HEK293T (cell line): ENCODE measurements around the gene SPATS2L.

Experiments used
- ARNT ChIP-seq: fragments of 450-650 bp; IDR thresholded peaks from 2 replicates; pipeline ENCODE4 v1.6.1; 2017; ENCODE audit warnings: mild to moderate bottlenecking
- BHLHE40 ChIP-seq: fragments of 450-650 bp; IDR thresholded peaks from 2 replicates; pipeline ENCODE4 v1.6.1; 2016; ENCODE audit warnings: mild to moderate bottlenecking, moderate library complexity, borderline replicate concordance
- CTBP1 ChIP-seq: fragments of 450-650 bp; IDR thresholded peaks from 2 replicates; pipeline ENCODE4 v1.6.1; 2016; ENCODE audit warnings: borderline replicate concordance
- ELF4 ChIP-seq: fragments of 450-650 bp; IDR thresholded peaks from 2 replicates; pipeline ENCODE4 v1.6.1; 2017; ENCODE audit warnings: antibody characterized with exemption
- FOXA1 ChIP-seq: fragments of 450-650 bp; IDR thresholded peaks from 2 replicates; pipeline ENCODE4 v1.6.1; 2016; ENCODE audit warnings: mild to moderate bottlenecking
- FOXK2 ChIP-seq: fragments of 450-650 bp; IDR thresholded peaks from 2 replicates; pipeline ENCODE4 v1.6.1; 2016; ENCODE audit warnings: mild to moderate bottlenecking
- FOXM1 ChIP-seq: fragments of 450-650 bp; IDR thresholded peaks from 2 replicates; pipeline ENCODE4 v1.6.1; 2017; ENCODE audit warnings: mild to moderate bottlenecking, borderline replicate concordance
- L3MBTL2 ChIP-seq: fragments of 450-650 bp; conservative IDR thresholded peaks from 2 replicates; pipeline ENCODE4 v1.6.1; 2016; ENCODE audit warnings: mild to moderate bottlenecking
- PKNOX1 ChIP-seq: fragments of 450-650 bp; IDR thresholded peaks from 2 replicates; pipeline ENCODE4 v1.6.1; 2016
- SP1 ChIP-seq: fragments of 450-650 bp; IDR thresholded peaks from 2 replicates; pipeline ENCODE4 v1.6.1; 2017
- SUZ12 ChIP-seq: fragments of 450-650 bp; IDR thresholded peaks from 2 replicates; pipeline ENCODE4 v1.6.1; 2016; ENCODE audit warnings: mild to moderate bottlenecking
- TARDBP ChIP-seq: fragments of 450-650 bp; IDR thresholded peaks from 2 replicates; pipeline ENCODE4 v1.6.1; 2016
- ZNF384 ChIP-seq: fragments of 450-650 bp; IDR thresholded peaks from 2 replicates; pipeline ENCODE4 v1.6.1; 2016

GRCh38 chr2:200301953-200302858 lies 4.3 kb upstream of the SPATS2L start:
- TF ChIP-seq FOXA1: no peak
- no peak for TF ChIP-seq SP1
- TF ChIP-seq ELF4: no peak
- no peak for TF ChIP-seq SUZ12
- TF ChIP-seq CTBP1: no peak
- TF ChIP-seq FOXM1: no peak
- TF ChIP-seq TARDBP: no peak
- no peak for TF ChIP-seq PKNOX1
- TF ChIP-seq ZNF384: no peak
- TF ChIP-seq ARNT: no peak
- TF ChIP-seq FOXK2: no peak
- TF ChIP-seq BHLHE40: no peak
- no peak for TF ChIP-seq L3MBTL2
